Activated T-cell treated with anti-CD3 and anti-CD28 coated beads for 4 hours (primary cell): Measurements from ENCODE around the gene HPDL.
"Not testable (repeated sequence)": the region's sequence is repeated elsewhere in the genome, so short reads cannot be mapped to it uniquely, and the experiment has no call there.

Source experiments
- DNase-seq: peaks from one replicate; pipeline ENCODE4 v3.0.0-alpha.2; 2020

Gene HPDL

GRCh38 chr1:45326627-45327623 is at the start of gene HPDL:
Gene HPDL (plus strand): TSS chr1:45326895. CDS start chr1:45327149, 254 bp downstream.
- DNase-seq = peak; percentile 59

DNA sequence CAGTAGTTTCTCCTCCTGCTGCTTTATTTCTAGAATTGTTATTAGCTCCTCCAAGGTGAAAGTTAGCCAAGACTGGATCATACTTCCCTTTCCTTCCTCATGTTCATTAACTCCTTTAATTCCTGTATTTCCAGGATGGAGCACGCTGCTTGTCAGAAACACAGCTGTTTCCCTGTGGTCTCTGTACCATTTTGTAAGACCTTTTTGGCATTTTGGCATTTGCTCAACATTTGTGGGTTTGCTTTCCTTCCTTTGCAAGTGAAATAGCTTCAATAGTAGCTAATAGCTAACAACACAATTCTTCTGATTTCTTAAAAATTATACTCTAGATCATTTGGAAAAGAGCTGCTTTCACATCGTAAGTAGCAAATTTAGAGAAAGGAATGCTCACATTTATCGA is 44.3 kb upstream of the HPDL start:
- no peak for DNase-seq

GRCh38 chr1:45284858-45285257 is 41.8 kb upstream of the HPDL start:
- DNase-seq = not testable (repeated sequence)

DNA sequence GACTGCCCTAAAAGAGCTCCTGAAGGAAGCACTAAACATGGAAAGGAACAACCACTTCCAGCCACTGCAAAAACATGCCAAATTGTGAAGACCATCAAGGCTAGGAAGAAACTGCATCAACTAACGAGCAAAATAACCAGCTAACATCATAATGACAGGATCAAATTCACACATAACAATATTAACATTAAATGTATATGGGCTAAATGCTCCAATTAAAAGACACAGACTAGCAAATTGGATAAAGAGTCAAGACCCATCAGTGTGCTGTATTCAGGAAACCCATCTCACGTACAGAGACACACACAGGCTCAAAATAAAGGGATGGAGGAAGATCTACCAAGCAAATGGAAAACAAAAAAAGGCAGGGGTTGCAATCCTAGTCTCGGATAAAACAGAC is 40.2 kb upstream of the HPDL start:
- not testable (repeated sequence) for DNase-seq

DNA sequence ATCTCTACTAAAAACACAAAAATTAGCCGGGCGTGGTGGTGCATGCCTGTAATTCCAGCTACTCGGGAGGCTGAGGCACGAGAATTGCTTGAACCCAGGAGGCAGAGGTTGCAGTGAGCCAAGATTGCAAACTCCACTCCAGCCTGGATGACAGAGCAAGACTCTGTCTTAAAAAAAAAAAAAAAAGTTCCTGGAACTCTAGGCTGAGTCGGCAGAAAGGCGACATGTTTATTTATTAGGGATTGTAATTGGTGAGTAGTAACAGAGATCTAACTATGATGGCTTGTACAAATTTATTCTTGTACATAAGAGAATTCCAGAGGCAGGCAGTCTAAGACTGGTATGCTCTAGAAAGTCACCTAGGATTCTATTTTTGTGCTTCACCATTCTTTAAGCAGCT is 35.7 kb upstream of the HPDL start:
- DNase-seq = not testable (repeated sequence)

- DNase-seq = no peak
These were observed 35.0 kb upstream of the HPDL start for GRCh38 chr1:45291716-45292115.

- DNase-seq = no peak
These were observed 28.9 kb upstream of the HPDL start for GRCh38 chr1:45297666-45298356.

- no peak for DNase-seq
These were observed 27.4 kb upstream of the HPDL start for GRCh38 chr1:45299296-45299695.

GRCh38 chr1:45299981-45300668 is 26.6 kb upstream of the HPDL start:
- peak; percentile 22 for DNase-seq

- DNase-seq = no peak
These were observed 26.1 kb upstream of the HPDL start for GRCh38 chr1:45300669-45300997.

DNA sequence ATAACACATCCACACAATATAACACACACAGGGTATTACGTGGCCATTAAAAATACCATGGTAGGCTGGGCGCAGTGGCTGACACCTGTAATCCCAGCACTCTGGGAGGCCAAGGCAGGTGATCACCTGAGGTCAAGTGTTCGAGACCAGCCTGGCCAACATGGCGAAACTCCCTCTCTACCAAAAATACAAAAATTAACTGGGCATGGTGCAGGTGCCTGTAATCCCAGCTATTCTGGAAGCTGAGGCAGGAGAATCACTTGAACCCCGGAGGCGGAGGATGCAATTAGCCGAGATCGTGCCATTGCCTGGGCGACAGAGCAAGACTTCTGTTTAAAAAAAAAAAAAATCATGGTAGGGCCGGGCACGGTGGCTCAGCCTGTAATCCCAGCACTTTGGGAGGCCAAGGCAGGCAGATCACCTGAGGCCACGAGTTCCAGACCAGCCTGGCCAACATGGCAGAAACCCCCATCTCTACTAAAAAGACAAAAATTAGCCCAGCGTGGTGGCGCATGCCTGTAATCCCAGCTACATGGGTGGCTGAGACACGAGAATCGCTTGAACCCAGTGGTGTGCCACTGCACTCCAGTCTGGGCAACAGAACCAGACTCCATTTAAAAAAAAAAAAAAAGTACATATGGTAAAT is 24.1 kb upstream of the HPDL start:
- no peak for DNase-seq

DNA sequence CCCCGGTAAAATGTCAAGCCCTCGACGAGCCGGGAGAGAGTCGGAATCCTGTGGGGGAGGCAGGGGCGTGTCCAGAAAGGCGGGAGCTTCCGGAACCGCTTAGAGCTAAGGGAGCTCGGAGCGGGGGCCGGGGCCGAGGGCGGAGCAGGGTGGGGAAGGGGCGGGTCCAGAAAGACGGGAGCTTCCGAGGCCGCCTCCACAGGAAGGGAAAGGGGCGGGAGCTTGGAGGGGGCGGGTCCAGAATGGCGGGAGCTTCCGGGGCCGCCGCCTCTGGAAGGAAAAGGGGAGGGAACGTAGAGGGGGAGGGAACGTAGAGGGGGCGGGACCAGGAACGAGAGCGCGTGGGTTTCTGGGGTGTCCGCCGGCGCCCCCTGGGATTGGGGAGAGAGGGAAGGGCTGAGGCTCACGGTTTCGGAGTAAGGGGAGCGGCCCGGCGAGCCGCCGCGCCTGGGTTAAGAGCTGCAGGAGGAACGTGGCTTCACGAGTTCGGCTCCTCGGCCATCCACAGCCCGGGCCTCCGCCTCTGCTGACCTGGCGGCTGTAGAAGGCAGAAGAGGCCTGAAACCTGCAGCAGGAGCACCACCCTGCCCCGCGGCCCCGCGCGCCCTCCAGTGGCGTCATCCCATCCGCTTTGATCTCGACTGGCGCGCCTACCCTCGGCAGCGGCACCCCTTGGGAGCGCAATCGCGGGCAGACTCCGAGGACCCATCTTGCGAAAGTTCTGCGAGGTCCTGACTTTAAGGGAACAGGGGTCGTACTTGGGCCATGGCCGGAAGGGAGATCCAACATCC is 23.0 kb upstream of the HPDL start:
- DNase-seq = peak; percentile 99

DNA sequence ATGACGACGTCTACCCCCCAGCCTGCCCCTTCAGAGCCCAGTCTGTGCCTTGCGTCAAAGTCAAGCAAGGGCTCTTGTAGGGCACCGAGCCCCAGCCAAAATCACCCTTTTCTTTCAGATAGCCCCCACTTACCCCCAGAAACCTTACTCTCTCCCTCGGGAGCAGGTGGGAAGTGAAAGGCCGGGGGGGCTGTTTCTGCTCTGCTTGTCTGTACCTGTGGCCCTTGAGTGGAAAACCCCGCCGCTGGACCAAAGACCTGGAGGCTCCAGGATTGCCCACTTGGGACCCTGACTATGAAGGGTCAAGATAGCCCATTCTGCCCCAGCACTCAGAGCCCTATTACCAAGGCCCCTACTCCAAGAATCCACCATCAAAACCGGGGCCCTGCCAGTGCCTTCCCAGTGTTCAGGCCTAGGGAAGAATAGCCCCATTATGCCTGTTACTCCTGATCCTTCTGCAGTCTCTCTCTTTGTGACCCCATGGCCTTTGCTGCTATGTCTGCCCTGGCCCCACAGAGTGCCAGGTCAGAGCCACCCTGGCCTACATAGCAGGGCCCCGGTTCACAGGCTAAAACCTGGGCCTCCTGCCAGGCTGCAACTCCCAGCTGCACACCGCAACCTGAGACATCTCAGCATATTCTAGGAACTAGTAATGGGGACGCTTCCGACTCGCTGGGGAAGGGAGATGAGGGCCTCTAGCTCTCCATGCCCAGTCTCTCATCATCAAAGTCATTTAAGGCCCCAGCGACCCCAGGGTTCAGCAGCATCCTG is 22.2 kb upstream of the HPDL start:
- DNase-seq = no peak

GRCh38 chr1:45305231-45305630 is 21.5 kb upstream of the HPDL start:
- no peak for DNase-seq

- DNase-seq = no peak
These were observed 20.4 kb upstream of the HPDL start for GRCh38 chr1:45306319-45306718.

DNA sequence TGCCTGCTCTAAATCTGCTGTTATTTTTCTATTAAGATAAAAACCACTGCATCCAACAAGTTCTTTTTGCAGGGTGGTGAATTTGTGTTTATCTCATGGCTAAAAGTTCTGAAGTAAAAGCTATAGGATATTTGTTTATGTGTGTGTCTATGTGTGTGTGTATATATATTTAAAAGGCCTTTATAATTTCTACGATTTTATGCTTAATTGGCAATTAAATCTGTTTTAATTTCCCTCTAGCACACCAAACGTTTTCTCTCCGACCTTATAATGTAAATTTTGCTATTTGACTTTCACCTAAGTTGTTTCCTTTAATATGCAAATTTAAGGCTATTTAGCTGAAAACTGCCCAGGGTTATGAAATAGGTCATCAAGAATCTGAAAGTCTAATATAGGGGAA is 19.8 kb upstream of the HPDL start:
- no peak for DNase-seq

DNA sequence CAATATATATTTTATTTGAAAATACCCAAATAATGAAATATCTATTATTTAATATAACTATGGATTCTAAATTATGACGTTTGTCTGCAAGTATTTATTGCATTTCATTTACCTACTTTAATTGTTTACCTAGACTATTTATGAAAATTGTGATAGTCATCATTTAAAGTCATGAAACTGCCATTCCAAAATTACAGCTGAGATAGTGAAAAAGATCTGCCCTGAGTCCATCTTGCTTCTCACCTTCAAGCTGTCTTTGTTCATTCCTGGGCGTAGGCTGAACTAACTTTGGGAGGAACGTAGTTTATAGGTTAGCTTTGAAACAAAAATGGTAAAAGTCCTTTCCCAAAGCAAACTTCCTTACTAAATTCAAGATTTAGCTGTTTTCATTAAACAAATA is 12.4 kb upstream of the HPDL start:
- no peak for DNase-seq

DNA sequence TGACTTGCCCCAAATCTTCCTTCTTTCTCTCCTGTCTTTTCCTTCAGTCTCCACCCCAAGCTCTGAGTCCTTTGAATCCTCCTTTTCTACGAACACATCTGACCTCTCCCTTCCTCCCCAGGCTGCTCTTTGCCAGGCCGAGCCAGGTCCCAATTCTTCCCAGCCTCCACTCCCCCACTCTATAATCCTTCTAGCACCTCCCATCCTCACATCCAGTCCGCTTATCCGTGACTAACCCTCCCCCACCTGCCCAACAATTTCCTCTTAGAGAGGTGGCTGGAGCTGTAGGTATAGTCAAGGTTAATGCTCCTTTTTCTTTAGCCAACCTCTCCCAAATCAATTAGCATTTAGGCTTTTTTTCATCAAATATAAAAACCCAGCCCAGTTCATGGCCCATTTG is 9.5 kb upstream of the HPDL start:
- DNase-seq = no peak

- no peak for DNase-seq
These were observed 6.9 kb upstream of the HPDL start for GRCh38 chr1:45319761-45320160.

- DNase-seq = no peak
These were observed 5.3 kb upstream of the HPDL start for GRCh38 chr1:45321444-45321843.

DNA sequence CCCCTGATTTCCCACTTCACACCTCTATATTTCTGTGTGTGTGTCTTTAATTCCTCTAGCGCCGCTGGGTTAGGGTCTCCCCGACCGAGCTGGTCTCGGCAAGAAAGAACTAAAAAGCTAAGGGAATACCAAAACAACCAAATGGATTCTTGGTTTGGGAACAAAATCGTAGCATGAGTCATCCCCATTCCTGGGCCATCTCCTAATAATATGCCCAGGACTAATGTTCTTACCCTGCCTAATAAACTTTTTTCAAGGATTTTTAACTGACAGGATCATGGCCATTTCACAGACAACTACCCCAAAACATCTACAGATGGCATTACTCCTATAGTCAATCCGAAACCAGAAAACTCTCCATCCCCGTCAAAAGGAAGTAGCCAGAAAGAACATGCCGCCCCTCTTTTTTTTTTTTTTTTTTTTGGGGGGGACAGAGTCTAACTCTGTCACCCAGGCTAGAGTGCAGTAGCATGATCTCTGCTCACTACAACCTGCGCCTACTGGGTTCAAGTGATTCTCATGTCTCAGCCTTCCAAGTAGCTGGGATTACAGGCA is 4.1 kb upstream of the HPDL start:
- no peak for DNase-seq
